Measurements from ENCODE around the gene MARS1. TPM values are rescaled to one million over a fixed set of nuclear protein-coding genes. Genes with fewer than 3 reads are reported as not detected.

Gene MARS1
- total RNA-seq, 1 donor from 2014 or later: 283 TPM

GRCh38 chr12:57460841-57461275 is 27.0 kb upstream of the MARS1 start:
- no peak for DNase-seq (ENCODE audit: low spot score)
- intact Hi-C loops (cut with micrococcal nuclease): no loop called here
- no peak overlapping the region for H3K27ac Mint-ChIP-seq
- H3K4me3 Mint-ChIP-seq: peak overlapping the region; percentile 85
- no peaks in the 10 kb centered on the region for H3K9me3 Mint-ChIP-seq
- no peaks in the 10 kb centered on the region for H3K36me3 Mint-ChIP-seq (ENCODE audit: low read depth)
- H3K27me3 Mint-ChIP-seq (ENCODE audit: insufficient read depth): peaks cover 21% of the 10 kb centered on the region
- peaks cover 65% of the 10 kb centered on the region for H3K4me1 Mint-ChIP-seq (ENCODE audit: low read depth)

GRCh38 chr12:57461276-57461916 is 26.5 kb upstream of the MARS1 start:
- Mint-ChIP-seq H3K9me3 (no peaks in the 10 kb centered on the region), H3K36me3 (ENCODE audit: low read depth) (no peaks in the 10 kb centered on the region), H3K4me1 (ENCODE audit: low read depth) (peaks cover 60% of the 10 kb centered on the region), H3K27ac (no peak overlapping the region), H3K4me3 (peak overlapping the region; percentile 86), H3K27me3 (ENCODE audit: insufficient read depth) (peaks cover 21% of the 10 kb centered on the region)
- intact Hi-C loops (cut with micrococcal nuclease): no loop called here
- DNase-seq (ENCODE audit: low spot score): no peak

GRCh38 chr12:57461917-57462250 is 26.0 kb upstream of the MARS1 start:
- no peaks in the 10 kb centered on the region for H3K9me3 Mint-ChIP-seq
- intact Hi-C loops (cut with micrococcal nuclease): loop anchor here (1.0 kb wide), 2 partner anchors 14 to 199 kb away; no protein-coding TSS in a partner anchor
- peaks cover 60% of the 10 kb centered on the region for H3K4me1 Mint-ChIP-seq (ENCODE audit: low read depth)

GRCh38 chr12:57462251-57462911 is 25.5 kb upstream of the MARS1 start:
- peak overlapping the region; percentile 72 for H3K27ac Mint-ChIP-seq
- H3K4me1 Mint-ChIP-seq (ENCODE audit: low read depth): peaks cover 60% of the 10 kb centered on the region
- no peaks in the 10 kb centered on the region for H3K9me3 Mint-ChIP-seq
- peaks cover 3% of the 10 kb centered on the region for H3K36me3 Mint-ChIP-seq (ENCODE audit: low read depth)
- H3K4me3 Mint-ChIP-seq: peak overlapping the region; percentile 86
- intact Hi-C loops (cut with micrococcal nuclease): loop anchor here (1.0 kb wide), 2 partner anchors 14 to 199 kb away; no protein-coding TSS in a partner anchor
- H3K27me3 Mint-ChIP-seq (ENCODE audit: insufficient read depth): peaks cover 21% of the 10 kb centered on the region
- DNase-seq (ENCODE audit: low spot score): peak; percentile 85

More at GRCh38 chr12:57461917-57462250, 26.0 kb upstream of the MARS1 start:
- peak overlapping the region; percentile 86 for H3K4me3 Mint-ChIP-seq
- H3K27ac Mint-ChIP-seq: no peak overlapping the region
- peaks cover 21% of the 10 kb centered on the region for H3K27me3 Mint-ChIP-seq (ENCODE audit: insufficient read depth)
- DNase-seq (ENCODE audit: low spot score): no peak
- no peaks in the 10 kb centered on the region for H3K36me3 Mint-ChIP-seq (ENCODE audit: low read depth)

- Mint-ChIP-seq H3K9me3 (no peaks in the 10 kb centered on the region), H3K36me3 (ENCODE audit: low read depth) (peaks cover 3% of the 10 kb centered on the region), H3K27ac (peak overlapping the region; percentile 72), H3K4me1 (ENCODE audit: low read depth) (peaks cover 60% of the 10 kb centered on the region), H3K4me3 (peak overlapping the region; percentile 86), H3K27me3 (ENCODE audit: insufficient read depth) (peaks cover 21% of the 10 kb centered on the region)
- DNase-seq (ENCODE audit: low spot score): no peak
- intact Hi-C loops (cut with micrococcal nuclease): loop anchor here (1.0 kb wide), 2 partner anchors 13 to 200 kb away; no protein-coding TSS in a partner anchor
Observed at GRCh38 chr12:57462912-57463253, 25.0 kb upstream of the MARS1 start.

GRCh38 chr12:57464569-57464968 is 23.3 kb upstream of the MARS1 start:
- Mint-ChIP-seq H3K27ac (no peak overlapping the region), H3K36me3 (ENCODE audit: low read depth) (peaks cover 14% of the 10 kb centered on the region), H3K27me3 (ENCODE audit: insufficient read depth) (peaks cover 19% of the 10 kb centered on the region), H3K4me3 (no peak overlapping the region), H3K9me3 (no peaks in the 10 kb centered on the region), H3K4me1 (ENCODE audit: low read depth) (peaks cover 49% of the 10 kb centered on the region)
- DNase-seq (ENCODE audit: low spot score): no peak
- intact Hi-C loops (cut with micrococcal nuclease): no loop called here

GRCh38 chr12:57465030-57465746 is 22.7 kb upstream of the MARS1 start:
- peaks cover 45% of the 10 kb centered on the region for H3K4me1 Mint-ChIP-seq (ENCODE audit: low read depth)
- intact Hi-C loops (cut with micrococcal nuclease): no loop called here
- H3K27ac Mint-ChIP-seq: no peak overlapping the region
- H3K36me3 Mint-ChIP-seq (ENCODE audit: low read depth): peaks cover 18% of the 10 kb centered on the region
- H3K9me3 Mint-ChIP-seq: no peaks in the 10 kb centered on the region
- peaks cover 16% of the 10 kb centered on the region for H3K27me3 Mint-ChIP-seq (ENCODE audit: insufficient read depth)
- DNase-seq (ENCODE audit: low spot score): no peak
- H3K4me3 Mint-ChIP-seq: no peak overlapping the region

GRCh38 chr12:57465747-57466505 is 21.9 kb upstream of the MARS1 start:
- DNase-seq (ENCODE audit: low spot score): no peak
- H3K27me3 Mint-ChIP-seq (ENCODE audit: insufficient read depth): peaks cover 12% of the 10 kb centered on the region
- intact Hi-C loops (cut with micrococcal nuclease): no loop called here
- H3K27ac Mint-ChIP-seq: no peak overlapping the region
- H3K36me3 Mint-ChIP-seq (ENCODE audit: low read depth): peaks cover 18% of the 10 kb centered on the region
- no peak overlapping the region for H3K4me3 Mint-ChIP-seq
- no peaks in the 10 kb centered on the region for H3K9me3 Mint-ChIP-seq
- peaks cover 38% of the 10 kb centered on the region for H3K4me1 Mint-ChIP-seq (ENCODE audit: low read depth)

GRCh38 chr12:57467212-57467874 is 20.5 kb upstream of the MARS1 start:
- Mint-ChIP-seq H3K36me3 (ENCODE audit: low read depth) (peaks cover 22% of the 10 kb centered on the region), H3K4me3 (no peak overlapping the region), H3K27ac (no peak overlapping the region), H3K27me3 (ENCODE audit: insufficient read depth) (peaks cover 2% of the 10 kb centered on the region), H3K9me3 (no peaks in the 10 kb centered on the region), H3K4me1 (ENCODE audit: low read depth) (peaks cover 26% of the 10 kb centered on the region)
- no peak for DNase-seq (ENCODE audit: low spot score)
- intact Hi-C loops (cut with micrococcal nuclease): no loop called here

- peaks cover 28% of the 10 kb centered on the region for H3K36me3 Mint-ChIP-seq (ENCODE audit: low read depth)
- no peak overlapping the region for H3K4me3 Mint-ChIP-seq
- peaks cover 2% of the 10 kb centered on the region for H3K27me3 Mint-ChIP-seq (ENCODE audit: insufficient read depth)
- no peak overlapping the region for H3K27ac Mint-ChIP-seq
- DNase-seq (ENCODE audit: low spot score): no peak
- no peaks in the 10 kb centered on the region for H3K9me3 Mint-ChIP-seq
- H3K4me1 Mint-ChIP-seq (ENCODE audit: low read depth): peaks cover 20% of the 10 kb centered on the region
- intact Hi-C loops (cut with micrococcal nuclease): no loop called here
Observed at GRCh38 chr12:57467915-57468314, 20.0 kb upstream of the MARS1 start.

- Mint-ChIP-seq H3K4me1 (ENCODE audit: low read depth) (peaks cover 19% of the 10 kb centered on the region), H3K4me3 (no peak overlapping the region), H3K36me3 (ENCODE audit: low read depth) (peaks cover 40% of the 10 kb centered on the region), H3K9me3 (no peaks in the 10 kb centered on the region), H3K27me3 (ENCODE audit: insufficient read depth) (no peaks in the 10 kb centered on the region), H3K27ac (no peak overlapping the region)
- intact Hi-C loops (cut with micrococcal nuclease): no loop called here
- no peak for DNase-seq (ENCODE audit: low spot score)
Observed at GRCh38 chr12:57469296-57470164, 18.3 kb upstream of the MARS1 start.

All from activated T-helper 1 cell treated with anti-CD3 and anti-CD28 coated beads, Interleukin-12 subunit alpha, Interleukin-12 subunit beta, Interleukin-2, Interleukin-4 antibody, amounts not matched to agents 30 ng/mL and 10 ng/mL and 1 ng/mL, durations not matched to agents 14 hours and 24 hours and 36 hours (primary cell).